ENCODE results near the gene BEND7.
"Not testable (repeated sequence)": the region's sequence is repeated elsewhere in the genome, so short reads cannot be mapped to it uniquely, and the experiment has no call there.

BEND7 gene

GRCh38 chr10:13414855-13415254 lies 114.0 kb downstream of the BEND7 start:
- H3K27ac ChIP-seq (ENCODE audit: low read length), result no peak overlapping the region
- H3K9me3 ChIP-seq (ENCODE audit: control insufficient read depth, low read depth, low read length), result no peaks in the 10 kb centered on the region
- H3K27me3 ChIP-seq (ENCODE audit: control insufficient read depth, insufficient read depth, low read length), result no peaks in the 10 kb centered on the region
- no peaks in the 10 kb centered on the region for H3K36me3 ChIP-seq (ENCODE audit: control insufficient read depth, low read depth, low read length)
- H3K9ac ChIP-seq (ENCODE audit: low read length), result no peak overlapping the region
- H3K4me1 ChIP-seq (ENCODE audit: control insufficient read depth, low read depth, low read length), result no peaks in the 10 kb centered on the region
- no peak overlapping the region for H3K4me3 ChIP-seq (ENCODE audit: low read length)

GRCh38 chr10:13414137-13414536 lies 114.7 kb downstream of the BEND7 start:
- Histone ChIP-seq H3K4me3 (ENCODE audit: low read length) (no peak overlapping the region), H3K27ac (ENCODE audit: low read length) (no peak overlapping the region), H3K9ac (ENCODE audit: low read length) (no peak overlapping the region), H3K4me1 (ENCODE audit: control insufficient read depth, low read depth, low read length) (no peaks in the 10 kb centered on the region), H3K36me3 (ENCODE audit: control insufficient read depth, low read depth, low read length) (no peaks in the 10 kb centered on the region), H3K27me3 (ENCODE audit: control insufficient read depth, insufficient read depth, low read length) (no peaks in the 10 kb centered on the region), H3K9me3 (ENCODE audit: control insufficient read depth, low read depth, low read length) (no peaks in the 10 kb centered on the region)

- H3K4me1 ChIP-seq (ENCODE audit: control insufficient read depth, low read depth, low read length), result no peaks in the 10 kb centered on the region
- no peak overlapping the region for H3K9ac ChIP-seq (ENCODE audit: low read length)
- no peak overlapping the region for H3K4me3 ChIP-seq (ENCODE audit: low read length)
- H3K27ac ChIP-seq (ENCODE audit: low read length), result no peak overlapping the region
- no peaks in the 10 kb centered on the region for H3K9me3 ChIP-seq (ENCODE audit: control insufficient read depth, low read depth, low read length)
- H3K36me3 ChIP-seq (ENCODE audit: control insufficient read depth, low read depth, low read length), result no peaks in the 10 kb centered on the region
- no peaks in the 10 kb centered on the region for H3K27me3 ChIP-seq (ENCODE audit: control insufficient read depth, insufficient read depth, low read length)
These were observed 115.9 kb downstream of the BEND7 start for GRCh38 chr10:13412894-13413293.

- no peak overlapping the region for H3K9ac ChIP-seq (ENCODE audit: low read length)
- peaks cover 4% of the 10 kb centered on the region for H3K9me3 ChIP-seq (ENCODE audit: control insufficient read depth, low read depth, low read length)
- H3K27ac ChIP-seq (ENCODE audit: low read length), result no peak overlapping the region
- H3K27me3 ChIP-seq (ENCODE audit: control insufficient read depth, insufficient read depth, low read length), result no peaks in the 10 kb centered on the region
- H3K36me3 ChIP-seq (ENCODE audit: control insufficient read depth, low read depth, low read length), result no peaks in the 10 kb centered on the region
- H3K4me1 ChIP-seq (ENCODE audit: control insufficient read depth, low read depth, low read length), result peaks cover 11% of the 10 kb centered on the region
- no peak overlapping the region for H3K4me3 ChIP-seq (ENCODE audit: low read length)
These were observed 124.0 kb downstream of the BEND7 start for GRCh38 chr10:13404791-13405190.

- no peaks in the 10 kb centered on the region for H3K27me3 ChIP-seq (ENCODE audit: control insufficient read depth, insufficient read depth, low read length)
- H3K27ac ChIP-seq (ENCODE audit: low read length), result no peak overlapping the region
- no peak overlapping the region for H3K4me3 ChIP-seq (ENCODE audit: low read length)
- peaks cover 11% of the 10 kb centered on the region for H3K4me1 ChIP-seq (ENCODE audit: control insufficient read depth, low read depth, low read length)
- H3K36me3 ChIP-seq (ENCODE audit: control insufficient read depth, low read depth, low read length), result no peaks in the 10 kb centered on the region
- no peak overlapping the region for H3K9ac ChIP-seq (ENCODE audit: low read length)
- H3K9me3 ChIP-seq (ENCODE audit: control insufficient read depth, low read depth, low read length), result peaks cover 4% of the 10 kb centered on the region
These were observed 124.5 kb downstream of the BEND7 start for GRCh38 chr10:13404305-13404759.

GRCh38 chr10:13403426-13403825 lies 125.4 kb downstream of the BEND7 start:
- not testable (repeated sequence) for H3K36me3 ChIP-seq (ENCODE audit: control insufficient read depth, low read depth, low read length); H3K27me3 ChIP-seq (ENCODE audit: control insufficient read depth, insufficient read depth, low read length); H3K27ac ChIP-seq (ENCODE audit: low read length); H3K9ac ChIP-seq (ENCODE audit: low read length); H3K4me3 ChIP-seq (ENCODE audit: low read length); H3K9me3 ChIP-seq (ENCODE audit: control insufficient read depth, low read depth, low read length)
- H3K4me1 ChIP-seq (ENCODE audit: control insufficient read depth, low read depth, low read length), result peaks cover 11% of the 10 kb centered on the region

- peaks cover 4% of the 10 kb centered on the region for H3K9me3 ChIP-seq (ENCODE audit: control insufficient read depth, low read depth, low read length)
- no peaks in the 10 kb centered on the region for H3K36me3 ChIP-seq (ENCODE audit: control insufficient read depth, low read depth, low read length)
- H3K9ac ChIP-seq (ENCODE audit: low read length), result no peak overlapping the region
- H3K4me1 ChIP-seq (ENCODE audit: control insufficient read depth, low read depth, low read length), result peaks cover 11% of the 10 kb centered on the region
- no peak overlapping the region for H3K4me3 ChIP-seq (ENCODE audit: low read length)
- no peaks in the 10 kb centered on the region for H3K27me3 ChIP-seq (ENCODE audit: control insufficient read depth, insufficient read depth, low read length)
- H3K27ac ChIP-seq (ENCODE audit: low read length), result no peak overlapping the region
These were observed 126.8 kb downstream of the BEND7 start for GRCh38 chr10:13402021-13402420.

GRCh38 chr10:13401142-13401541 lies 127.7 kb downstream of the BEND7 start:
- Histone ChIP-seq H3K4me1 (ENCODE audit: control insufficient read depth, low read depth, low read length) (peaks cover 11% of the 10 kb centered on the region), H3K9me3 (ENCODE audit: control insufficient read depth, low read depth, low read length) (peaks cover 4% of the 10 kb centered on the region), H3K9ac (ENCODE audit: low read length) (no peak overlapping the region), H3K36me3 (ENCODE audit: control insufficient read depth, low read depth, low read length) (no peaks in the 10 kb centered on the region), H3K4me3 (ENCODE audit: low read length) (no peak overlapping the region), H3K27me3 (ENCODE audit: control insufficient read depth, insufficient read depth, low read length) (no peaks in the 10 kb centered on the region), H3K27ac (ENCODE audit: low read length) (no peak overlapping the region)

- Histone ChIP-seq H3K4me3 (ENCODE audit: low read length) (no peak overlapping the region), H3K4me1 (ENCODE audit: control insufficient read depth, low read depth, low read length) (peaks cover 13% of the 10 kb centered on the region), H3K9me3 (ENCODE audit: control insufficient read depth, low read depth, low read length) (peaks cover 4% of the 10 kb centered on the region), H3K9ac (ENCODE audit: low read length) (no peak overlapping the region), H3K36me3 (ENCODE audit: control insufficient read depth, low read depth, low read length) (no peaks in the 10 kb centered on the region), H3K27me3 (ENCODE audit: control insufficient read depth, insufficient read depth, low read length) (no peaks in the 10 kb centered on the region), H3K27ac (ENCODE audit: low read length) (no peak overlapping the region)
These were observed 128.4 kb downstream of the BEND7 start for GRCh38 chr10:13400196-13400965.

- Histone ChIP-seq H3K27me3 (ENCODE audit: control insufficient read depth, insufficient read depth, low read length) (no peaks in the 10 kb centered on the region), H3K36me3 (ENCODE audit: control insufficient read depth, low read depth, low read length) (no peaks in the 10 kb centered on the region), H3K4me1 (ENCODE audit: control insufficient read depth, low read depth, low read length) (peaks cover 15% of the 10 kb centered on the region), H3K9me3 (ENCODE audit: control insufficient read depth, low read depth, low read length) (peaks cover 4% of the 10 kb centered on the region), H3K9ac (ENCODE audit: low read length) (no peak overlapping the region), H3K27ac (ENCODE audit: low read length) (no peak overlapping the region), H3K4me3 (ENCODE audit: low read length) (no peak overlapping the region)
These were observed 129.1 kb downstream of the BEND7 start for GRCh38 chr10:13399752-13400151.

GRCh38 chr10:13399236-13399635 lies 129.6 kb downstream of the BEND7 start:
- H3K9me3 ChIP-seq (ENCODE audit: control insufficient read depth, low read depth, low read length), result peaks cover 4% of the 10 kb centered on the region
- H3K36me3 ChIP-seq (ENCODE audit: control insufficient read depth, low read depth, low read length), result no peaks in the 10 kb centered on the region
- H3K9ac ChIP-seq (ENCODE audit: low read length), result no peak overlapping the region
- no peak overlapping the region for H3K4me3 ChIP-seq (ENCODE audit: low read length)
- peaks cover 15% of the 10 kb centered on the region for H3K4me1 ChIP-seq (ENCODE audit: control insufficient read depth, low read depth, low read length)
- no peak overlapping the region for H3K27ac ChIP-seq (ENCODE audit: low read length)
- no peaks in the 10 kb centered on the region for H3K27me3 ChIP-seq (ENCODE audit: control insufficient read depth, insufficient read depth, low read length)

GRCh38 chr10:13397052-13397451 lies 131.8 kb downstream of the BEND7 start:
- Histone ChIP-seq H3K27me3 (ENCODE audit: control insufficient read depth, insufficient read depth, low read length) (no peaks in the 10 kb centered on the region), H3K9ac (ENCODE audit: low read length) (no peak overlapping the region), H3K9me3 (ENCODE audit: control insufficient read depth, low read depth, low read length) (peaks cover 4% of the 10 kb centered on the region), H3K4me1 (ENCODE audit: control insufficient read depth, low read depth, low read length) (peaks cover 14% of the 10 kb centered on the region), H3K27ac (ENCODE audit: low read length) (no peak overlapping the region), H3K36me3 (ENCODE audit: control insufficient read depth, low read depth, low read length) (no peaks in the 10 kb centered on the region), H3K4me3 (ENCODE audit: low read length) (no peak overlapping the region)
